NCI-H2081 (cell line): ENCODE results near the gene NUP210L.
"Not testable (repeated sequence)": the region's sequence is repeated elsewhere in the genome, so short reads cannot be mapped to it uniquely, and the experiment has no call there.

Source experiments
- DNase-seq, 2 experiments: peaks; one replicate each; lab custom pipeline; 2025; lab: John Stamatoyannopoulos, UW

NUP210L gene

DNA sequence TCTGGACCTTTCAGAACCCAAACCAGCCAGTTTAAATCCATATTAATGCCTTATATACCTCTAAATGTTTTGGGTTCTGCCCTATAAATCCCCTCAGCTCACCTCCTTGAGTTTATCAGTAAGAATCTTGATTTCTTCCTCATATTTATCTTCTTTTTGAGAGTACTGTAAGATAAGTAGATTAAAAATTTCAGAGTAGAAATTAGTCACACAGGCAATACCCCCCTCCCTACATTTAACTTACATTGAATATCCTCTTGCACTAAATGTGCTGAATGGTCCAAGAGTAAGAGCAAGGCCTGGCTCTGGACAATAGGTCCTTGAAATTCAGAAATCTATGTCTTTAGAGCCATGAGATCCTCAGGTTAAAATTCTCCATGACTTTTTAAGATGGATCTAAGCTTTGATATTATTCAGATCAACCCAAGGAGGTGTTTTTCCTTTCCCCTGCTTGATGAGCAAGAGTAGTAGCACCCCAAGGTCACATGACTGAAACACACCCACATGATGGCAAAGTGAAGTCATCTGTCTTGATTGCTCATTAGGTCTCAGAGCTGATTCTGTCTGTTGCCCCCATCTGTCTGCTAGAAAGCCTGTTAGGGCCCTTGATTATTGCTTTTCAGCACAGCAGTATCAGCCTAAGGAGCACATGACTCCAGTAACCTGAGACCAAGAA lies 15.8 kb upstream of the NUP210L start:
- DNase-seq, result no peak

DNA sequence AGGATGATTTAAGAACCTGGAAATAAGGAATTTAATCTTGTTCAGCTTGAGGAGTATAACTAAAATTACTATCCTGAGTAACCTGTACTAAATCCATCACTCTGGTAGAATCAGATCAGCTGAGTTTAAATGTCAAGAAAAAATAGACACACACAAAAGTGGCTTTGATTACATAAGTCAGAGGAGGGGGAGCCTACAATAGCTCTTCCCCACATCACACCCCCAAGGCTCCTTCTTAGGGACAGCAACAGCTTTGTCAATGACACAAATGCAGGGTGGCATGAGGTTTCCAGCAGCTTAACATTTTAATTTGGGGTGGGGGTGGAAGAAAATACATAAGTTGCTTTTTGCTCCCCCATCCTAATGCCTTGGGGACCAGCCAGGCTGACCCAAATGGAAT lies 12.6 kb upstream of the NUP210L start:
- no peak for DNase-seq

DNA sequence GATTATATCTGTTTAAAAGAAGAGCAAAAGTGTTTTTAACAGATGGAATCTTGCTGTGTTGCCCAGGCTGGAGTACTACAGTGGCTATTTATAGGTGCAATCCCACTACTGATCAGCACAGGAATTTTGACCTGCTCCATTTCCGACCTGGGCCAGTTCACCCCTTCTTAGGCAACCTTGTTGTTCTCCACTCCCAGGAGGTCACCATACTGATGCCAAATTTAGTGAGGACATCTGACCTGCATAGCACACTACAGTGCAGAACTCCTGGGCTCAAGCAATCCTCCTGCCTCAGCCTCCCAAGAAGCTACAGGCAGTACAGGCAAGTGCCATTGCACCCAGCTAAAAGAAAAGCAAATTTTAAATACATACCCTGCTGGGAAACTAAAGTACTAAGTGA lies 11.3 kb upstream of the NUP210L start:
- DNase-seq, result no peak

DNA sequence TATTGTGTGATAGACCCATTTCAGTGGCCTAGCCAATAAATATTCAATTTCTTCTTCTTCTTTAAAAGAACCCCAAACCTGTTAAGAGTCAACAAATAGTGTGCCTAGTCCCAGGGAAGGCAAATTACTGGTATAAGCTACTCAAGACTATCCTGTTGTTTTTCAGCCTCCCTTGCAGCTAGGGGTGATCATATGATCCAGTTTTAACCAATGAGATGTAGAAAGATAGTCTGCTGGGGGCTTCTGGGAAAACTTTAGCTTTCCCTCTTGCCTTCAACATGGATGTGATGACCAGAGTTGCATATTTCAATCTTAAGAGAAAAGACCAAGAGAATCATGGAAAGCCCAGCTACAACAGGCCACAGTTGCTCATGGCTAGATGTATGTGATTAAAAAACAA lies 4.7 kb upstream of the NUP210L start:
- no peak for DNase-seq

DNA sequence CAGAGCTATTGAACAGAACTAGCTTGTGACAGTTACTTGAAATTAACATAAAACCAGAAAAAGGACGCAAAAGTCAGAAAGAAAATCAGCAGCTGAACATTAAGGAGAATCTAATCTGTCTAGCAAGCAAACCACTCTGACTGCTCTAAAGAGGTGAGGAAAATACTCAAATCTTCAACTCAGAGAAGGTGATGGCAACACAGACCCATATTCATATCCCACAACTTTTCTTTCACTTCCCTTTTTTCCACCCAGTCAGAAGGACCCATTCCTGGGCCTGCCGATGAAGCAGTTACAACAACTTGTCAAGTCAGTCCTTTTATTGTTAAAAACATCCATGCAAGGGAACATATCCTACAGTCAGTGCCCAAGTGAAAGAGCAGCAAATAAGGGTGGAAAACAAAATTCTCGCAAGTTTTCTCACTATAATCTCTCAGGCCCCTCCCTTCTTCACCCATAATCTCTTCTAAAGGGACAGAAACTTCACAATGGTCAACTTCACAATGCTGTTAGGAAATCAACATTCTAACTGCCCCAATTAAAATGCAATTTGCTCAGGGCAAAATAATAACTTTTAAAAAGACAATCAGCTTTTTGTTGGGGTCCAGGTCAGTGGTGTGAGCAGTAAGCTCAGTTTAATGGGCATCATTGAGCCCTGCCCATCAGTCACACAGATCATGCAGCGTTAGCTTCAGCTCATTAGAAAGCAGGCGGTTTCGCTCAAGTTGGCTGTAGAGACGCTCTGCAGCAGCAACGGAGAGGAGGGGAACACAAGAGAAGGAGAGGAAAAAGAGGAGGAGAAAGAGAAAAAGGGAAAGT lies 3.6 kb upstream of the NUP210L start:
- DNase-seq, result no peak

DNA sequence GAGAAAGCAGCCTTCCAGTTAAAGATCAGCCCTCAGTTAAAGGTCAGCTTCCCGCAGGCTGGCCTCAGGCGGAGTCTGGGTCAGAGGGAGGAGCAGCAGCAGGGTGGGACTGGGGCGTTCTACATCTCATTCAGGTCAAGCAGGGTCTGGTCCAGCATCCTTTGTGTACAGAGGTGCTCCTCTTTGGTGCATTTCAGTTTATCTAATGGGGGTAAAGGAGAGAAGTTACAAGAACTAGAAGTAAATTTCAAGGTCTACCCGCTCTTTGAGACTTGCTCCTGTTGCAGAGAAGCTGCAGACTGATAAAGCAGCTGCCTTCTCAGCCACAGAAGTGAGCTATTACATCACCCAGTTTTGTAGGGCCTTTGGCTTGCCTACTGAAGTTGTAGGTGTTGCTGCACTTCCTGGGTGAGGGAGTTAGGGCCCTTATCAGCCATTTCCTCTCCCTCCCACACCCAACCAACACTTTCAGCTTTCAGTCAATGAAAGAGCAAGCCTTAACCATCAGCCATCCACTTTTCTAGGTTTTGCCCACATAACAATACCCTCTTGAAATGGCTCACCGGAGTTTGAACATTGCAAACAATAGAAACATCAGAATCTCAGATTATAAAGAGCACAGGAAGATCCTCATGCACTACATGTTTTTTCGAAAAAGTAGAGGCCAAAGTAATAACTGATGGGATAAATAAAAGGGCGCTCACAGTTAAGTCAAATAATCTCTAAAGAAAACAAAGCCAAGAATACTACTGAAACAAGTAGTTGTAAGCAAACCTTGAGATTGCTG lies 2.8 kb upstream of the NUP210L start:
- DNase-seq, result no peak

DNA sequence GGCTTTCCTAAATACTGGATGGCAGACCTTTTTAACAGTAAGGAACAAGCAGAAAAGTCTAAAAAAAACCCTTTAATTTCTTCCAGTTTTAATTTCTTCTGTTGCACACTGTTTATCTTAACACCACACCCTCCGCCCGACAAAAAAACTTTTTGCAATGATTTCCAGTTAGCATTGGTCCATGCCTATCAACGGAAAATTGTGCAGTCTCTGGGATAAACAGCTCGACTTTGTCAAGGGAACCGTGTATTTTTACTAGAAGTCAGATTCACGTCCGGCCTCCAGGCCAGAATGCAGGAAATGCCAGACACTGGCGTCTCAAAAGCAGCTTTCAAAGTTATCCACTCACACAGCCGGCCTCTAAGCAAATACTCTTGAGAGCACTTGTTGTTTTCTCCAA lies 378 bp upstream of the NUP210L start:
- no peak for DNase-seq

DNA sequence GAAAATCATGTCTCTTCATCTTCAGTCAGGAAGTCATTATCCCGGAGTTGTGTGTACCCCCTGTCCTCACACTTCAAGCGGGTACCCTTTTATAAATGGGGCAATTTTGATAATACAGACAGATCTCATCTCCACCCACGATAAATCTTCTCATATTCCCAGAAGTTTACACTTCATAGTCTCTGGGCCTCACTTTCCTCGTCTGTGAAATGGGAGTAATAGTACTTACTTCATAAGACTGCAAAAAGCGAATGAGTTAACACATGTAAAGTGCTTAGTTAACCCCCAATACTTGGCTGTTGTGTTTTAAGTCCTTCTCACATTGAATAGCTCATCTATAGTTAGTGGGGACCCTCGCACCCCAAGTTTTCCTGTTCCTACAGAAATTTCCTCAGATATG lies 820 bp downstream of the NUP210L start:
- DNase-seq, result no peak

DNA sequence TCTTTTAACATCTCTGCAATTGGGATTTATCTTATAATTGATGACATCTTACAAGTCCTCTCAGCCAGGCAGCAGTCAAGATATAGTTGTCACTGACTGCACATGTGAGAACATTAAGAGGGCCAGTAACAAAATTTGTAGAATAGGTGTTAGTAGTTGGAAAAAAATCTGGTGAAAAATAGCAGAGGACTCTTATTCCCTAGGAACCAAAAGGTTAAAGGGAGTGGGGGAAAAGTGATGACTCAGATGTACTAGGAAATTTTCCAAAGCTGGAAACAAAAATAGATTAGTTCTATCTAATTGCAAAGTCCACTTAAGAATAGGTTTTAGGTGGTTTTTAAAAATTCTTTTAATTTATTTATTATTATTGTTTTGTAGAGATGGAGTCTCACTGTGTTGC lies 3.6 kb downstream of the NUP210L start:
- DNase-seq, result no peak

DNA sequence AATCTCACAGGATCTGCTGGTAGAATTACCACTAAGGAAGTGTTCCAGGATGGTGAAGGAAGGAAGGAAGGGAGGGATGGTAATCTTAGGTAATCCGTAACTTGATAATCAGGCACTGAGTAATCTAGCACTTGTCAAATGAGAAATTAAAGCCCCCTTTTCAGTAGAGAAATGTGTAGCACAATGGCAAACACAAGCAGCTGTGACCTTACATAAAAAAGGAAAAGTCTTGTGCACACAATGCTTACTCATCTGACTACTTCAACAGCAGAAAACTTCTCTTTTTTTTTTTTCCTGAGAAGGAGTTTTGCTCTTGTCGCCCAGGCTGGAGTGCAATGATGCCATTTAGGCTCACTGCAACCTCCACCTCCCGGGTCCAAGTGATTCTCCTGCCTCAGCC lies 6.1 kb downstream of the NUP210L start:
- no peak for DNase-seq

DNA sequence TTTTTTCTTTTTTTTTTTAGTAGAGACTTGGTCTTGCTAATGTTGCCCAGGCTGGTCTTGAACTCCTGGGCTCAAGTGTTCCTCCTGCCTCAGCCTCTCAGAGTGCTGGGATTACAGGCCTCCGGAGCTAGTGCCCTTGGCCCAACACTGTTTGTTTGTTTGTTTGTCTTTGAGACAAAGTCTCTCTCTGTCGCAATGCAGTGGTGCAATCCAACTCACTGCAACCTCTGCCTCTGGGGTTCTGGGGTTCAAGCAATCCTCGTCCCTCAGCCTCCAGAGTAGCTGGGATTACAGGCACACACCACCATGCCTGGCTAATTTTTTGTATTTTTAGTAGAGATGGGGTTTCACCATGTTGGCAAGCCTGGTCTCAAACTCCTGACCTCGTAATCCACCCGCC lies 7.4 kb downstream of the NUP210L start:
- not testable (repeated sequence) for DNase-seq

DNA sequence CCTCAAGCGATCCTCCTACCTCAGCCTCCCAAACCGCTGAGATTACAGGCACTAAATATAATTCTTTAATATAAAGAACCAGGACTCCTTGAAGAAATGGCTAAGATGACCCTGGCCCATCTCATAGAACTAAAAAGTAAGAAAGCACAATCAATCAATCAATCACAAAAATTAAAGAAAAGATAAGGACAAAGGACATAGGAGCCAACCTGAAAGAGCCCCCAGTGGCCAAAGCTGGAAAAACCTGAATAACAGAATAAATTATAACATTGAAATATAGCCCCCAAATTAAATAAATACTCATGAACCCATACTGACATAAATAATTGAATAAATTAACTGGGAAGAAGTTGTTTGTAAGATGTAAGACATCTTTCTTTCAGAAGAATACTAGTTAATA lies 8.9 kb downstream of the NUP210L start:
- DNase-seq, result no peak

DNA sequence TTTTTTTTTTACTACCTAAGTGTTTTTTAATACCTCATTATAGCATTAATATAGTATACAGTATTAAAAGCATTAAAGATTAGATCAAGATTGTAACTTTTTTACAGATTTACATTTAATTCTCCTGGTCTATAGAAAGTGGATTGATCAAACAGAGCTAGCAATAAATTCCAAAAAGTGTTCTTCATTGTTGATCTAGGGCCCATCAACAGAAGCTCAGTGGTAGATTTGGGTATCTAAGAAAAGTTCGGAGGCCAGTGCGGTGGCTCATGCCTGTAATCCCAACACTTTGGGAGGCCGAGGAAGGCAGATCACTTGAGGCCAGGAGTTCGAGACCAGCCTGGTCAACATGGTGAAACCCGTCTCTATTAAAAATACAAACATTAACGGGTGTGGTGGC lies 12.5 kb downstream of the NUP210L start:
- DNase-seq, result no peak

DNA sequence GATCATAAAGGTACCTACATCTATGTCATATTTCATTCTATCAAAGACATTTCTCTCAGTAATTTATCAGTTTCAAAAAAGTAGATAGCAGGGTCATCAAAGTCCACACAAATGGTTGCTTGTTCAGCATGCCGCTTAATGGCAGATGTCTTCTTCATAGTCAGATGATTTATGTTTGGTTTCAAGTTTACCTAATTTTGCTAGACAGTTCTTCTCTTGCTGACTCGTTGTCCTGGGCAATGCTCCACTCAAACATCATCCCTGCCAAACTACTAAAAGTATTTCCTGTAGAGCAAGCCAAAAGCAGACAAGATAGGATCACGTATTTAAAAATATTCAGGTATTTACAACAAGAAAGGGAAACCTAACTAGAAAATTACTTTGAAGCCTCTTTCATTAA lies 13.6 kb downstream of the NUP210L start:
- DNase-seq, result no peak

DNA sequence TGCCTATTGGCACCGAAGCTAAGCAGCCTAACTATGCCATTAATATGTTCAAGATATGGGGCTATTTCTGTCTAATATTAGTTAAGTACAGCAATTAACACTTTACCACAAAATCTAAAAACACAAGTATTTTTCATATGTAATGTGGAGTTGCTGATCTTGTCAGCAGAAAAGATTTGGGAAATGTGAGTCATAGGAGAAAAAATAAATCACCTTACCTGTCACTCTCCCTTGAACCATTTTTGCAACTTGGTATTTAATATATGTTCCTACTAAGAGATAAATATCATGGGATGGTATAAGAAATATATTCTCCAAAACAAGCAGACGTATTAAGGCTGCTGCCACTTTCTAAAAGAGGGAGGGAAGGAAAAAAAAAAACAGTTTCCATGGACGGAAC lies 17.0 kb downstream of the NUP210L start:
- DNase-seq, result no peak

DNA sequence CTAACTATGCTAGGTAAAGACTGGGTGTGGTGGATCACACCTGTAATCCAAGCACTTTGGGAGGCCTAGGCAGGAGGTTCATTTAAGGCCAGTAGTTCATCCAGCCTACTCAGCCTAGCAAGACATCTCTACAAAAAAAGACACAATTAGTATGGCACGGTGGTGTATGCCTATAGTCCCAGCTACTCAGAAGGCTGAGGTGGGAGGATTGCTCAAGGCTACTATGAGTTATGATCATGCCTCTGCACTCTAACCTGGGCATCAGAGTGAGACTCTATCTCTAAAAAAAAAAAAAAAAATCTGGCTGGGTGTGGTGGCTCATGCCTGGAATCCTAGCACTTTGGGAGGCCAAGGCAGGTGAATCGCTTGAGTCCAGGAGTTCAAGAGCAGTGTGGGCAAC lies 21.6 kb downstream of the NUP210L start:
- no peak for DNase-seq

DNA sequence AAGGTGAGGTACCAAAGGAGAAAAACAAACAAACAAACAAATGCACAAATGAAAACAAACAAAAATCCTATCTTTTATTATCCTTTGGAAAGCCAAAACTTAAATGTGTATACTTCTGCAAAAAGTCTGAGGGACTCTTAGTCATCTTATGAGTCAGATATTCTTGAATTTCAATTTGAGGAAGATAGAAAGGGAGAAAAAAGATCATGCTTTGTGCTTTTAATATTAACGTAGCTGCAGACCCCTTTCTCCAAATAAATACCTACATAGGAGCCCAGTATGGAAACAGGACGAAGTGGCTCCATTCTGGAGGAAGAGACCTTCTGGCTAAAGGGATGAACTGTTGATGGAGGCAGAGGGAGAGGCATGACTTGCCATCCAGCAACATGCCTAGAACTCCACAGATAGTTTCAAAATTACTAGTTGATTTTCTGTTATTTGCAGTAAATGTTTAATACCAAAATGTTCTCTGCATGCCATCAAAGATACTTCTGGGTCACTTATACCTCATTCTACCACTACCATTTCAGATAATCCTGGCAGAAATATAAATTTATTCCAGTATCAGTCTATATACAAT lies 25.4 kb downstream of the NUP210L start:
- DNase-seq, result no peak

DNA sequence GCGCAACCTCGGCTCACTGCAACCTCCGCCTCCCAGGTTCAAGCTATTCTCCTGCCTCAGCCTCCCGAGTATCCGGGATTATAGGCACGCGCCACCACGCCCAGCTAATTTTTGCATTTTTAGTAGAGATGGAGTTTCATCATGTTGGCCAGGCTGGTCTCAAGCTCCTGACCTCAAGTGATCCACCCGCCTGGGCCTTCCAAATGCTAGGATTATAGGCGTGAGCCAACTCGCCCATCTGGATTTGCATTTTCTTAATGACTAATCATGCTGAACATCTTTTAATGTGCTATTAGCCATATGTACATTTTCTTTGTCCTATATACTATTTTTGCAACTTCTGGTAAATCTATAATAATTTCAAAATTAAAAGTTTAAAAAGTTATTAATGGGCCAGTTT lies 31.7 kb downstream of the NUP210L start:
- DNase-seq, result not testable (repeated sequence)

DNA sequence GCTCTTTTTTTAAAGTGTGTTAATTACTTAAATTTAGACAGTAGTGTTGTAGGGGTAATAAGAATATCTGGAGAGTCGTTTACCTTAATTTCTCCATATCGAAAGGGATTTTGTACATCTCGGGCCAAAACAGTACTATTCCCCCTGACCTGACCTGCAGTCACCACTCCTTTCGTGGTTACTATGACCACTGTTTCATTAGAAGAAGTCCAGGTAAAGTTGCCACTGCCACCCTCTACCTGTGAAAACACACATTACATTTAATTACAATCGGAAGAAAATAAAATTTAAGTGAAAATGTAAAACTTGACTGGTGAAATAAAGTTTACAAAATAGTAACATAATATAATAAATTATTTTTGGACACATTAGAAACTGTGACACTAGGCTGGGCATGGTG lies 37.2 kb downstream of the NUP210L start:
- no peak for DNase-seq

DNA sequence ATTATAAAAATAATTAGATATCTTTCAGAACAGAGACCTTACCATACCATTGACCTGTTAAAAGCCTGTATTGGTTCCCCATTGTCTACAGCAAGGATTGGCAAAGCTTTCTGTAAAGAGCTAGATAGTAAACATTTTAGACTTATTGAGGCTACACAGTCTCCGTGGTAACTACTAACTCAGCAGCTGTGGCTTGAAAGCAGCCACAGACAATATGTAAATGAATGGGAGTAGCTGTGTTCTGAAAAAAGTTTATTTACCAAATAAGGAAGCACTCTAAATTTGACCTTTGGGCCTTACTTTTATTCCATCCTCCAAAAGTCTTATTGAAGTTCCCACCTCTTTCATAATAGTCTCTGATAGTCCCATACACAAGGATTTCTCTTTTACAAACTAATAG lies 39.7 kb downstream of the NUP210L start:
- peak; percentile 8 to 23 for DNase-seq

DNA sequence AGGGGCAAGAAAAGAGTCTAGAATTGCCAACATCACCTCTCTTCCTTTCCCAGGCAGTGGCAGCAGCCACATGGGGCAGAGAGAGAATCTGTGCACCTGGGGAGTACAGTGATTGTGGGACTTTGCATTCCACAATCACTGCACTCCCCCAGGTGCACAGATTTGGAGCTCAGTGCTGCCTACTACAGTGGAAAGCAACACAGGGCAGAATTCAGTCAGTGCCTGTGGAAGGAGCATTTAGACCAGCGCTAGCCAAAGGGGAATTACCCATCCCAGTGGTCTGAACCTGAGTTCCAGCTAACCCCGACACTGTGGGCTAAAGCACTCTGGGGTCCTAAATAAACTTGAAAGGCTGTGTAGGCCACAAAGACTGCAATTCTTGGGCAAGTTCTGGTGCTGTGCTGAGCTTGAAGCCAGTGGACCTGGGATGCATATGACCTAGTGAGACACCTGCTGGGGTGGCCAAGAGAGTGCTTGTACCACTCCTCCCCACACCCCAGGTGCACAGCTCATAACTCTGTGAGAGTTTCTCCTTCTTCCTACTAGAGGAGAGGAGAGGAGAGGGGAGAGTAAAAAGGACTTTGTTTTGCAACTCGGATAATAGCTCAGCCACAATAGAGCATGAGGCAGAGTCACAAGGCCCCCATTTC lies 50.3 kb downstream of the NUP210L start:
- no peak for DNase-seq

DNA sequence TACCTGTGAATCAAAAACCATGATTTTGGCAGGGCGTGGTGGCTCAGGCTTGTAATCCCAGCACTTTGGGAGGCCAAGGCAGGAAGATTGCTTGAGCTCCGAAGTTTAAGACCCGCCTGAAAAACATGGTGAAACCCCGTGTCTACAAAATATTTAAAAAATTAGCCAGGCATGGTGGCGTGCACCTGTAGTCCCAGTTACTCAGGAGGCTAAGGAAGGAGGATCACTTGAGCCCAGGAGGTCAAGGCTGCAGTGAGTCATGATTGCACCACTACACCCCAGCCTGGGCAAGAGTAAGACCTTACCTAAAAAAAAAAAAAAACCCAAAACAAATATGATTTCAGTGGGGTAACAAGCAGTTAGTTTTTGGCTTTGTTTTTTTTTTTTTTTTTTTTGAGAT lies 54.7 kb downstream of the NUP210L start:
- DNase-seq, result not testable (repeated sequence)
